ENCODE results near the gene CER1.

- no peak for TF ChIP-seq POLR2A (IDR thresholded peaks at IDR 0.05; ENCODE audit: low read depth, low read length)
- no peak for TF ChIP-seq POLR2AphosphoS5 (IDR thresholded peaks at IDR 0.05; ENCODE audit: low read depth, low read length)
Measured at GRCh38 chr9:14741369-14741768, 18.8 kb upstream of the CER1 start.

Measured in GM12891 (cell line).